Measurements from ENCODE around the gene GOLGA1. TPM values are rescaled to one million over a fixed set of nuclear protein-coding genes. Genes with fewer than 3 reads are reported as not detected.

Gene GOLGA1
- total and polyA plus RNA-seq, 9 of the 15 experiments (the other 6 are each of a cell fraction or from before 2014, with no cell fraction given): 2.9 to 15.9 (median 8.5) TPM

DNA sequence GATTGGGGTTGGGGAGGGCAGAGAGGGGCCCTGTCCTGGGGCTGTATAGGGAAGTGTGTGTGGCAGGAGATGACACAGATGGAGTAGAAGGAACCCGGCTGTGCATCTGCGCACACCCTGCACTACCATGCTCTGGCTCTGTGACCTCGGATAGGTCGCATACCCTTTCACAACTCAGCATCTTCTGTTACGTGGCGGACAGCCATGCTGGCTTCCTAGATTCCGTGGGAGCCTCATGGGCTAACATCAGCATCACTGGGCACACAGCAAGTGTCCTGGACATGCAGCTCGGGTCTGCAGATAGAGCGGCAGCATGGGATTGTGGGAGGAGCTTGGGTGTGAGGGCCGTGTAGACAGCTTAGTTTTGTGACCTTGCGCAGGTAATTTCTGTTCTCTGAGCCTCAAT lies 69.7 kb downstream of the GOLGA1 start:
- peak overlapping the region; percentile 97; the same call in 1 of the 3 replicates for H3K27ac ChIP-seq (ENCODE audit: extremely low read depth, low read depth, low read length)
- H4K20me1 ChIP-seq (replicated peaks; ENCODE audit: control insufficient read depth, insufficient read depth, low read length): peaks cover 29% of the 10 kb centered on the region
- H3K9ac ChIP-seq (ENCODE audit: insufficient read depth in 1 of 2, low read depth in 2 of 2, low read length in 2 of 2): peak overlapping the region; percentile 98 to 99; a peak in 3 of 4 replicates
- H3K4me2 ChIP-seq (ENCODE audit: insufficient read depth, low read length): peak overlapping the region; percentile 100
- H3K36me3 ChIP-seq (ENCODE audit: control insufficient read depth, insufficient read depth, low read length): peaks cover 66% of the 10 kb centered on the region
- POLR2A ChIA-PET: interaction anchor here (0.6 to 2.0 kb wide), 5 partner anchors 9 to 753 kb away, joined by 3 to 9 read pairs (median 3); partner anchors contain the start of genes ARPC5L and RPL35
- in situ Hi-C loops (cut with MboI) (no loop called here), intact Hi-C loops (cut with micrococcal nuclease) (loop anchor here (2.0 kb wide), 1 partner anchor 70 kb away; the partner anchor contains the start of gene GOLGA1)
- peaks cover 16% of the 10 kb centered on the region for H3K9me1 ChIP-seq (ENCODE audit: control insufficient read depth, insufficient read depth, low read length)
- H2AFZ ChIP-seq (ENCODE audit: low read depth, low read length): no peak overlapping the region
- no peaks in the 10 kb centered on the region for H3K9me3 ChIP-seq (replicated peaks; ENCODE audit: control insufficient read depth, insufficient read depth, low read depth, low read length)
- peak; percentile 39 for TF ChIP-seq RBFOX2 (IDR thresholded peaks at IDR 0.05; ENCODE audit: low read depth, low read length)
- TF ChIP-seq, protein P1, sequence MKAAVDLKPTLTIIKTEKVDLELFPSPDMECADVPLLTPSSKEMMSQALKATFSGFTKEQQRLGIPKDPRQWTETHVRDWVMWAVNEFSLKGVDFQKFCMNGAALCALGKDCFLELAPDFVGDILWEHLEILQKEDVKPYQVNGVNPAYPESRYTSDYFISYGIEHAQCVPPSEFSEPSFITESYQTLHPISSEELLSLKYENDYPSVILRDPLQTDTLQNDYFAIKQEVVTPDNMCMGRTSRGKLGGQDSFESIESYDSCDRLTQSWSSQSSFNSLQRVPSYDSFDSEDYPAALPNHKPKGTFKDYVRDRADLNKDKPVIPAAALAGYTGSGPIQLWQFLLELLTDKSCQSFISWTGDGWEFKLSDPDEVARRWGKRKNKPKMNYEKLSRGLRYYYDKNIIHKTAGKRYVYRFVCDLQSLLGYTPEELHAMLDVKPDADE (conservative IDR thresholded peaks at IDR 0.05; ENCODE audit: control insufficient read depth, low read depth, low read length): 0 out of 2 replicates have a peak, but pooled peaks have one; percentile 26
- no peak for TF ChIP-seq RBBP5 (IDR thresholded peaks at IDR 0.05; ENCODE audit: borderline replicate concordance, insufficient read depth, low read length, poor library complexity, severe bottlenecking)
- ATAC-seq: no peak
- whole genome bisulfite sequencing (ENCODE audit: insufficient coverage, low coverage, missing lambda C conversion rate): 69% methylated on average over 11 of the region's 11 CpGs
- CTCF ChIA-PET (ENCODE audit: low intra/inter-chr PET ratio): no interaction called here
- H3K4me3 ChIP-seq: peak overlapping the region; percentile 91
- H3K79me2 ChIP-seq (ENCODE audit: control insufficient read depth, insufficient read depth, low read length): peaks cover 91% of the 10 kb centered on the region
- DNase-seq (ENCODE audit: extremely low read depth in 1 of 4, low spot score in 3 of 4): no peak
- peaks cover 35 to 50% of the 10 kb centered on the region in 2 experiments for H3K4me1 ChIP-seq (replicated peaks in 1 of 2; ENCODE audit: control insufficient read depth in 2 of 2, insufficient read depth in 2 of 2, low read length in 2 of 2)
- no TSS peak for BruUV-seq (replicated peaks)
- FAIRE-seq: no peak
- H3K27me3 ChIP-seq (ENCODE audit: control insufficient read depth in 2 of 2, insufficient read depth in 2 of 2, low read length in 2 of 2): no peaks in the 10 kb centered on the region
